Spleen (tissue), 11 donors: ENCODE results near the gene ZNF277. TPM values are rescaled to one million over a fixed set of nuclear protein-coding genes. Genes with fewer than 3 reads are reported as not detected.

Experiments
- DNase-seq: peaks from one replicate; pipeline ENCODE4 v3.0.0-alpha.2; 2020
- H3K27ac ChIP-seq, 8 donors: fragments of 200-600 bp; sonication (generic) in 7 of 8; 1 replicate in 4 of 8; 2 replicates in 4 of 8; pipeline versions ENCODE4 v1.5.0 to v1.8.0; 2016 to 2021; ENCODE audit warnings: inconsistent platforms in 4 of 8, mild to moderate bottlenecking in 4 of 8, moderate library complexity in 1 of 8
- H3K27me3 ChIP-seq, 7 donors: fragments of 200-600 bp; sonication (generic) in 6 of 7; replicated peaks in 1 of 7; 1 replicate in 4 of 7; 2 replicates in 3 of 7; pipeline versions ENCODE4 v1.5.0 to v1.8.0; 2016 to 2021; ENCODE audit warnings: inconsistent platforms in 3 of 7, mild to moderate bottlenecking in 1 of 7
- H3K36me3 ChIP-seq, 6 donors: fragments of 200-600 bp; sonication (generic) in 5 of 6; 1 replicate in 4 of 6; 2 replicates in 2 of 6; pipeline versions ENCODE4 v1.5.0 to v1.8.0; 2016 to 2021; ENCODE audit warnings: inconsistent platforms in 2 of 6
- H3K4me1 ChIP-seq, 6 donors: fragments of 200-600 bp; sonication (generic) in 5 of 6; 1 replicate in 3 of 6; 2 replicates in 3 of 6; pipeline versions ENCODE4 v1.5.0 to v1.8.0; 2016 to 2021; ENCODE audit warnings: inconsistent platforms in 3 of 6
- H3K4me3 ChIP-seq, 8 donors: fragments of 200-600 bp; sonication (generic) in 7 of 8; 1 replicate in 4 of 8; 2 replicates in 4 of 8; pipeline versions ENCODE4 v1.5.0 to v1.8.0; 2016 to 2021; ENCODE audit warnings: inconsistent platforms in 4 of 8, mild to moderate bottlenecking in 4 of 8, moderate library complexity in 2 of 8
- H3K9me3 ChIP-seq, 8 donors: fragments of 200-600 bp; sonication (generic) in 7 of 8; 1 replicate in 4 of 8; 2 replicates in 4 of 8; pipeline versions ENCODE4 v1.5.0 to v1.8.0; 2016 to 2021; ENCODE audit warnings: inconsistent platforms in 4 of 8
- CTCF ChIP-seq, 11 experiments: fragments of 200-600 bp in 7 of 11; fragments of 450-650 bp in 4 of 11; sonication (generic) in 4 of 11; IDR thresholded peaks in 8 of 11; conservative IDR thresholded peaks in 3 of 11; 1 replicate in 7 of 11; 2 replicates in 4 of 11; pipeline versions ENCODE4 v1.4.0 to v1.8.0; 2016 to 2021; ENCODE audit warnings: antibody characterized with exemption in 11 of 11, inconsistent platforms in 4 of 11, mild to moderate bottlenecking in 1 of 11
- POLR2A ChIP-seq, 3 donors: fragments of 450-650 bp; IDR thresholded peaks; one replicate each; pipeline ENCODE4 v1.5.1; 2017; ENCODE audit warnings: antibody characterized with exemption in 3 of 3, mild to moderate bottlenecking in 1 of 3
- POLR2AphosphoS5 ChIP-seq, 3 donors: sonication (generic); formaldehyde crosslinking; IDR thresholded peaks; one replicate each; pipeline ENCODE4 v1.5.1; 2017; ENCODE audit warnings: antibody characterized with exemption in 3 of 3
- WGBS, 5 donors: extraction: QIAGEN DNeasy Blood & Tissue Kit in 3 of 5; methylation state at CpG; one replicate each; pipeline versions ENCODE4 v1.1.5 to v1.1.7; 2013 to 2018; 5-methylcytosine and 5-hydroxymethylcytosine counted together
- intact Hi-C: fragments of 100-400 bp; cut with DNase I; formaldehyde crosslinking; loops from one replicate; pipeline ENCODE4 v1.15.0; 2023; ENCODE audit warnings: low total_unique reads
- polyA plus RNA-seq, 3 donors: library from polyadenylated mRNA; stranded (reverse); fragments of 200-250 nt; gene quantifications; one replicate each; pipeline ENCODE4 v1.2.1, GENCODE V29; 2013
- total RNA-seq, 7 donors: library from RNA; depleted of rRNA in 3 of 7; stranded (reverse); fragments of >200 nt in 3 of 7; fragmentation: NEBNext Ultra II Directional in 4 of 7; extraction: Animal tissue kit (Norgen Biotek cat#: 25700) in 4 of 7; gene quantifications; one replicate each; pipeline versions ENCODE4 v1.1.0 to v1.2.1, GENCODE V29; 2016 to 2021
- donor health status: healthy with polysubstance abuse.
- donor health status: DM: no; HTN: no; CAD: no; lungs with moderate emphysema.
- donor health status: DM: no; HTN: no; CAD: no.
- donor health status: Bipolar disorder and iron deficiency.
- donor health status: healthy.
- donor health status: DM: no; HTN: no; CAD: no.
- donor health status: DM: yes; HTN: yes; CAD: no.

ZNF277 gene
- total and polyA plus RNA-seq, 10 donors, result 14.5 to 36.1 (median 19.6) TPM

GRCh38 chr7:112350585-112350984 is 144.1 kb downstream of the ZNF277 start:
- no peak for DNase-seq
- H3K9me3 ChIP-seq, result peaks cover 0 to 18% (median 2%) of the 10 kb centered on the region in 8 donors
- H3K4me1 ChIP-seq, result no peaks in the 10 kb centered on the region
- H3K36me3 ChIP-seq, result peaks cover 0 to 12% (median 0%) of the 10 kb centered on the region in 6 donors
- no peaks in the 10 kb centered on the region for H3K27me3 ChIP-seq
- H3K27ac ChIP-seq, result no peak overlapping the region
- intact Hi-C loops, result no loop called here
- H3K4me3 ChIP-seq, result no peak overlapping the region
- TF ChIP-seq POLR2AphosphoS5 (IDR thresholded peaks at IDR 0.05) (no peak), CTCF (IDR thresholded peaks at IDR 0.05 in 8 of 11, conservative IDR thresholded peaks at IDR 0.05 in 3 of 11) (no peak), POLR2A (IDR thresholded peaks at IDR 0.05) (no peak)
- WGBS, 5 donors, result 91 to 98% (median 95%) methylated on average over 1 of the region's 1 CpG

DNA sequence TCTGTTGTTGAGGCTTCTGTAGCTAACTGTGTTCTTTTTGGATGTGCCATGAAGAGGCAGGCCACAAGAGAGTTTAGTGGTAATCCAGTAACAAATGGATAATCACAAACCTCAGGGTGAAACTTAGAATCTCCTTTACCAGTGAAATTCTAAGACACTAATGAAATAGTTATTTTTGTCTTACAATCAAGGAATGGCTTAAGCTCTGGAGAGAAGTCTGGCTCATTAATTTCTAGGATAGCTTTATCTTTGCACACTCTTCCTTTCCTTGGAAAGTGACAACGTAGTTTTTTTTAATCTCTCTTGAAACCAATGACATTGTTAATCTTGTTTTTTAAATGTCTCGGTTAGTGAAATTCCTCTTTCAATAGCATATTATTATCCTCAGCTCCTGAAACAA is 150.1 kb downstream of the ZNF277 start:
- Histone ChIP-seq H3K4me1 (no peaks in the 10 kb centered on the region), H3K27ac (no peak overlapping the region), H3K4me3 (no peak overlapping the region), H3K9me3 (peaks cover 0 to 10% (median 2%) of the 10 kb centered on the region in 8 donors), H3K27me3 (no peaks in the 10 kb centered on the region), H3K36me3 (no peaks in the 10 kb centered on the region)
- no peak for DNase-seq
- 72 to 87% (median 80%) methylated on average over 2 of the region's 2 CpGs for WGBS, 5 donors
- intact Hi-C loops, result no loop called here
- TF ChIP-seq POLR2AphosphoS5 (IDR thresholded peaks at IDR 0.05), result no peak
- no peak for TF ChIP-seq CTCF (IDR thresholded peaks at IDR 0.05 in 8 of 11, conservative IDR thresholded peaks at IDR 0.05 in 3 of 11)
- no peak for TF ChIP-seq POLR2A (IDR thresholded peaks at IDR 0.05)

GRCh38 chr7:112357136-112357535 is 150.6 kb downstream of the ZNF277 start:
- no peak for DNase-seq
- intact Hi-C loops, result no loop called here
- TF ChIP-seq POLR2AphosphoS5 (IDR thresholded peaks at IDR 0.05) (no peak), POLR2A (IDR thresholded peaks at IDR 0.05) (no peak), CTCF (IDR thresholded peaks at IDR 0.05 in 8 of 11, conservative IDR thresholded peaks at IDR 0.05 in 3 of 11) (no peak)
- Histone ChIP-seq H3K4me1 (no peaks in the 10 kb centered on the region), H3K27ac (no peak overlapping the region), H3K36me3 (no peaks in the 10 kb centered on the region), H3K4me3 (no peak overlapping the region), H3K27me3 (no peaks in the 10 kb centered on the region), H3K9me3 (peaks cover 0 to 10% (median 2%) of the 10 kb centered on the region in 8 donors)
- WGBS, 5 donors, result 69 to 84% (median 78%) methylated on average over 4 of the region's 4 CpGs

DNA sequence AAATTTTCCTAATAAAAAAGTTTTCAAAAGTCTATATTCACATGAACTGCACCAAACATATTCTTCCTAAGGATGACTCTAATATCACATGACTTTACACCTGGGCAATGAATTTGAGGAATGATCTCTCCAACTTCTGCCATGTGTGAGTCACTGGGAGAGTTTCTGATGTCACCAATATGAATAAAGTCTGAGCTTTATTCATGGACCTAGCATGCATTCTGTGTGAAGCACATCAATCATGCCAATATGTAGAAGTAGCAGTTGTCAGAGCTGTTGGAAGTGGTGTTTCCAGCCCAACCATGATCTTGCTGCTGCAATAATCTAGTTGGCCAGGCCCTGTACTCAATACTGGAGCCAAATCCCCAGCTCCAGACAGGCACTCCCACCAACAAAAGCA is 152.0 kb downstream of the ZNF277 start:
- no peak for DNase-seq
- peaks cover 0 to 10% (median 2%) of the 10 kb centered on the region in 8 donors for H3K9me3 ChIP-seq
- H3K4me3 ChIP-seq, result no peak overlapping the region
- no peaks in the 10 kb centered on the region for H3K27me3 ChIP-seq
- intact Hi-C loops, result no loop called here
- no peak overlapping the region for H3K27ac ChIP-seq
- no peaks in the 10 kb centered on the region for H3K4me1 ChIP-seq
- TF ChIP-seq POLR2A (IDR thresholded peaks at IDR 0.05), result no peak
- no peak for TF ChIP-seq CTCF (IDR thresholded peaks at IDR 0.05 in 8 of 11, conservative IDR thresholded peaks at IDR 0.05 in 3 of 11)
- no peak for TF ChIP-seq POLR2AphosphoS5 (IDR thresholded peaks at IDR 0.05)
- no peaks in the 10 kb centered on the region for H3K36me3 ChIP-seq
